ENCODE results near the gene ZNF473. TPM values are rescaled to one million over a fixed set of nuclear protein-coding genes. Genes with fewer than 3 reads are reported as not detected.

The ZNF473 gene
- total RNA-seq, 1 experiment from 2014 or later = 10.0 TPM

- TF ChIP-seq ARID4B (CRISPR knock-in tag; IDR thresholded peaks at IDR 0.05; ENCODE audit: borderline replicate concordance) = peak; percentile 100
- peak; percentile 98 for TF ChIP-seq USF1 (CRISPR knock-in tag; IDR thresholded peaks at IDR 0.05)
- TF ChIP-seq ATF1 (CRISPR knock-in tag; IDR thresholded peaks at IDR 0.05) = peak; percentile 100
- peak; percentile 100 for TF ChIP-seq ZNF512 (CRISPR knock-in tag; IDR thresholded peaks at IDR 0.05; ENCODE audit: borderline replicate concordance)
- peak; percentile 100 for TF ChIP-seq ESRRA (CRISPR knock-in tag; IDR thresholded peaks at IDR 0.05; ENCODE audit: borderline replicate concordance)
- no peak for TF ChIP-seq GRHL2 (CRISPR knock-in tag; IDR thresholded peaks at IDR 0.05; ENCODE audit: insufficient replicate concordance, severe bottlenecking)
- TF ChIP-seq AFF4 (CRISPR knock-in tag; IDR thresholded peaks at IDR 0.05; ENCODE audit: borderline replicate concordance) = peak; percentile 100
- TF ChIP-seq ATF2 (CRISPR knock-in tag; IDR thresholded peaks at IDR 0.05; ENCODE audit: borderline replicate concordance, low read depth) = peak; percentile 100
- TF ChIP-seq RORB (CRISPR knock-in tag; IDR thresholded peaks at IDR 0.05) = peak; percentile 88; the same call in 1 of the 2 replicates
- peak; percentile 92 for TF ChIP-seq PRDM15 (CRISPR knock-in tag; IDR thresholded peaks at IDR 0.05)
- peak; percentile 100 for TF ChIP-seq SMAD3 (CRISPR knock-in tag; IDR thresholded peaks at IDR 0.05; ENCODE audit: borderline replicate concordance)
- peak; percentile 86 for TF ChIP-seq USF2 (CRISPR knock-in tag; IDR thresholded peaks at IDR 0.05)
- peak; percentile 100 for TF ChIP-seq ZSCAN18 (CRISPR knock-in tag; IDR thresholded peaks at IDR 0.05)
- TF ChIP-seq TEAD4 (CRISPR knock-in tag; IDR thresholded peaks at IDR 0.05) = peak; percentile 100
- peak; percentile 100 for TF ChIP-seq ZNF281 (CRISPR knock-in tag; IDR thresholded peaks at IDR 0.05)
- peak; percentile 100 for TF ChIP-seq IRF2 (CRISPR knock-in tag; IDR thresholded peaks at IDR 0.05; ENCODE audit: borderline replicate concordance, low read depth)
These were observed 38.6 kb upstream of the ZNF473 start (continued) for GRCh38 chr19:49987159-49987698.

All from WTC11 (cell line).